Measurements from ENCODE around the gene ANO5. TPM values are rescaled to one million over a fixed set of nuclear protein-coding genes. Genes with fewer than 3 reads are reported as not detected.

Gene ANO5
- 1.6 and 2.1 TPM in 2 replicates for total RNA-seq

GRCh38 chr11:22192642-22193347 lies at the start of gene ANO5:
ANO5 (plus strand) TSS chr11:22193085; CDS start chr11:22193493, 408 bp downstream.

Other genes with a start within 250 kb of the ANO5 start
- gene SLC17A6, start 145.3 kb downstream of the ANO5 start, total RNA-seq, result not detected in 2 replicates

Measured in smooth muscle cell of the pulmonary artery (primary cell).